HepG2 (cell line): ENCODE measurements around the gene BATF2. TPM values are rescaled to one million over a fixed set of nuclear protein-coding genes. Genes with fewer than 3 reads are reported as not detected.

ENCODE experiments used
- ARID4A ChIP-seq: sonication (generic); formaldehyde crosslinking; IDR thresholded peaks from 2 replicates; pipeline ENCODE4 v1.5.0; 2020; ENCODE audit warnings: mild to moderate bottlenecking, missing genetic modification reagents, borderline replicate concordance
- ARNTL ChIP-seq: sonication (generic); formaldehyde crosslinking; IDR thresholded peaks from 2 replicates; pipeline ENCODE4 v1.4.0; 2020; ENCODE audit warnings: mild to moderate bottlenecking, missing genetic modification reagents
- BRCA1 ChIP-seq: sonication (generic); formaldehyde crosslinking; IDR thresholded peaks from 2 replicates; pipeline ENCODE4 v1.4.0; 2020; ENCODE audit warnings: missing genetic modification reagents
- CCDC6 ChIP-seq: sonication (generic); formaldehyde crosslinking; IDR thresholded peaks from 2 replicates; pipeline ENCODE4 v1.8.1; 2022; ENCODE audit warnings: mild to moderate bottlenecking, missing genetic modification reagents, moderate library complexity
- DDIT3 ChIP-seq: sonication (generic); formaldehyde crosslinking; IDR thresholded peaks from 2 replicates; pipeline ENCODE4 v1.4.0; 2020; ENCODE audit warnings: mild to moderate bottlenecking, missing genetic modification reagents
- FOXO1 ChIP-seq: sonication (generic); formaldehyde crosslinking; IDR thresholded peaks from 2 replicates; pipeline ENCODE4 v1.4.0; 2020; ENCODE audit warnings: missing genetic modification reagents
- GATA4 ChIP-seq: sonication (generic); IDR thresholded peaks from 2 replicates; pipeline ENCODE4 v1.6.1; 2016; ENCODE audit warnings: antibody characterized with exemption, low read depth, borderline replicate concordance
- GATAD1 ChIP-seq: IDR thresholded peaks from 2 replicates; pipeline ENCODE4 v1.6.1; 2016; ENCODE audit warnings: missing genetic modification reagents, missing compliant biosample characterization
- GZF1 ChIP-seq: sonication (generic); formaldehyde crosslinking; IDR thresholded peaks from 2 replicates; pipeline ENCODE4 v1.5.1; 2020; ENCODE audit warnings: mild to moderate bottlenecking, missing genetic modification reagents
- KLF12 ChIP-seq: sonication (generic); formaldehyde crosslinking; IDR thresholded peaks from 2 replicates; pipeline ENCODE4 v1.4.0; 2020; ENCODE audit warnings: missing genetic modification reagents, borderline replicate concordance
- MXD4 ChIP-seq: IDR thresholded peaks from 2 replicates; pipeline ENCODE4 v1.6.1; 2016; ENCODE audit warnings: mild to moderate bottlenecking, missing biosample characterization, missing genetic modification reagents
- NR3C1 ChIP-seq: sonication (generic); formaldehyde crosslinking; IDR thresholded peaks from 2 replicates; pipeline ENCODE4 v1.4.0; 2020; ENCODE audit warnings: missing genetic modification reagents
- RFXANK ChIP-seq: IDR thresholded peaks from 2 replicates; pipeline ENCODE4 v1.6.1; 2016
- RNF2 ChIP-seq: fragments of 450-650 bp; conservative IDR thresholded peaks from 2 replicates; pipeline ENCODE4 v1.6.1; 2016; ENCODE audit warnings: low read depth
- TAF1 ChIP-seq: sonication (generic); formaldehyde crosslinking; IDR thresholded peaks from 2 replicates; pipeline ENCODE4 v1.4.0; 2020; ENCODE audit warnings: missing genetic modification reagents
- TARDBP ChIP-seq: sonication (generic); formaldehyde crosslinking; IDR thresholded peaks from 2 replicates; pipeline ENCODE4 v1.8.0; 2022; ENCODE audit warnings: mild to moderate bottlenecking, missing genetic modification reagents
- TBP ChIP-seq: sonication (generic); formaldehyde crosslinking; IDR thresholded peaks from 2 replicates; pipeline ENCODE4 v1.5.0; 2020; ENCODE audit warnings: missing genetic modification reagents
- THAP11 ChIP-seq: IDR thresholded peaks from 2 replicates; pipeline ENCODE4 v1.6.1; 2016; ENCODE audit warnings: missing biosample characterization, missing genetic modification reagents
- YY1 ChIP-seq: IDR thresholded peaks from 2 replicates; pipeline ENCODE4 v1.6.1; 2011; ENCODE audit warnings: low read length, low read depth, moderate library complexity, mild to moderate bottlenecking; ENCODE audit not compliant: insufficient read depth, insufficient replicate concordance
- ZBTB14 ChIP-seq: sonication (generic); formaldehyde crosslinking; IDR thresholded peaks from 2 replicates; pipeline ENCODE4 v1.4.0; 2020; ENCODE audit warnings: missing genetic modification reagents
- ZNF253 ChIP-seq: sonication (generic); formaldehyde crosslinking; IDR thresholded peaks from 2 replicates; pipeline ENCODE4 v1.8.0; 2022; ENCODE audit warnings: mild to moderate bottlenecking, missing genetic modification reagents, borderline replicate concordance
- ZNF44 ChIP-seq: sonication (generic); formaldehyde crosslinking; IDR thresholded peaks from 2 replicates; pipeline ENCODE4 v1.5.1; 2020; ENCODE audit warnings: mild to moderate bottlenecking, missing genetic modification reagents
- ZNF703 ChIP-seq: sonication (generic); formaldehyde crosslinking; IDR thresholded peaks from 2 replicates; pipeline ENCODE4 v1.5.1; 2020; ENCODE audit warnings: missing genetic modification reagents, mild to moderate bottlenecking, moderate library complexity, borderline replicate concordance
- ZNF747 ChIP-seq: sonication (generic); formaldehyde crosslinking; IDR thresholded peaks from 2 replicates; pipeline ENCODE4 v1.8.1; 2023; ENCODE audit warnings: missing genetic modification reagents, mild to moderate bottlenecking, borderline replicate concordance
- ZNF772 ChIP-seq: sonication (generic); formaldehyde crosslinking; IDR thresholded peaks from 2 replicates; pipeline ENCODE4 v1.5.0; 2020; ENCODE audit warnings: mild to moderate bottlenecking, missing genetic modification reagents
- ZNF790 ChIP-seq: sonication (generic); formaldehyde crosslinking; IDR thresholded peaks from 2 replicates; pipeline ENCODE4 v1.8.0; 2022; ENCODE audit warnings: missing genetic modification reagents, mild to moderate bottlenecking, borderline replicate concordance
- ZSCAN12 ChIP-seq: sonication (generic); formaldehyde crosslinking; IDR thresholded peaks from 2 replicates; pipeline ENCODE4 v1.9.0; 2021; ENCODE audit warnings: mild to moderate bottlenecking, missing genetic modification reagents
- polyA plus RNA-seq, 8 experiments: library from polyadenylated mRNA; depleted of rRNA in 3 of 8; stranded (reverse) in 7 of 8; unstranded in 1 of 8; fragments of >200 nt; fragmentation: Illumina TruSeq in 4 of 8; extraction: Trizol in 4 of 8; gene quantifications; 2 replicates each; pipeline versions ENCODE4 v1.2.1 to v1.2.3, GENCODE V29; 2011 to 2016; ENCODE audit warnings: low read depth in 4 of 8, missing spikeins in 1 of 8, mixed read lengths in 1 of 8; ENCODE audit not compliant: insufficient read depth in 1 of 8
- total RNA-seq, 5 experiments: library from RNA; depleted of rRNA; stranded (reverse); fragments of >200 nt; fragmentation: Illumina TruSeq; extraction: Trizol; gene quantifications; 2 replicates each; pipeline ENCODE4 v1.2.3, GENCODE V29; 2016; ENCODE audit warnings: low read depth in 1 of 5

The BATF2 gene
- total and polyA plus RNA-seq, 2 of the 13 experiments (the other 11 are each of a cell fraction or from before 2014, with no cell fraction given), result 2.8 to 3.9 TPM

- TF ChIP-seq ZBTB14 (peak; percentile 49; the same call in 1 of the 2 replicates), ARNTL (CRISPR knock-in tag) (no peak), ZNF44 (CRISPR knock-in tag) (0 out of 2 replicates have a peak, but pooled peaks have one; percentile 74), ZSCAN12 (no peak), ZNF772 (CRISPR knock-in tag) (no peak), ARID4A (CRISPR knock-in tag) (peak; percentile 79), KLF12 (CRISPR knock-in tag) (peak; percentile 80; the same call in 1 of the 2 replicates), ZNF253 (CRISPR knock-in tag) (no peak), MXD4 (no peak), TAF1 (CRISPR knock-in tag) (peak; percentile 64), YY1 (peak; percentile 76), GZF1 (CRISPR knock-in tag) (no peak), RNF2 (peak; percentile 82), BRCA1 (no peak), GATA4 (no peak), THAP11 (CRISPR knock-in tag) (peak; percentile 83), TARDBP (CRISPR knock-in tag) (peak; percentile 57; the same call in 1 of the 2 replicates), NR3C1 (no peak), FOXO1 (CRISPR knock-in tag) (no peak), CCDC6 (CRISPR knock-in tag) (peak; percentile 75; the same call in 1 of the 2 replicates), DDIT3 (CRISPR knock-in tag) (no peak), ZNF790 (CRISPR knock-in tag) (no peak), RFXANK (CRISPR knock-in tag) (no peak), GATAD1 (CRISPR knock-in tag) (peak; percentile 55; the same call in 1 of the 2 replicates), ZNF747 (CRISPR knock-in tag) (no peak), TBP (CRISPR knock-in tag) (no peak), ZNF703 (CRISPR knock-in tag) (no peak)
Measured at GRCh38 chr11:65027213-65028067, 30.7 kb upstream of the BATF2 start, which contains the start of gene SNX15 (continued).
